Cardiac ventricle fibroblast (primary cell): ENCODE measurements around the gene ARVCF. TPM values are rescaled to one million over a fixed set of nuclear protein-coding genes. Genes with fewer than 3 reads are reported as not detected.

Experiments used
- total RNA-seq: library from RNA; depleted of rRNA; stranded (reverse); fragments of >200 nt; gene quantifications from 2 replicates; pipeline ENCODE4 v1.2.3, GENCODE V29; 2015

ARVCF gene
- total RNA-seq = 3.9 TPM in 2 replicates

GRCh38 chr22:20016734-20017621 is at the start of gene ARVCF:
TSS of gene ARVCF (minus strand) at chr22:20016823. CDS start at chr22:19990794, 26,029 bp downstream.

GRCh38 chr22:20020533-20021195 is 4.0 kb upstream of the ARVCF start, which contains the start of gene TANGO2:
TSS of gene TANGO2 (plus strand) at chr22:20021110. CDS start at chr22:20036799, 15,689 bp downstream.

GRCh38 chr22:19941365-19942082 is 75.1 kb downstream of the ARVCF start, which contains the start of the genes COMT and TXNRD2:
TSS of gene COMT (plus strand) at chr22:19941772. CDS start at chr22:19962527, 20,755 bp downstream.
TSS of gene TXNRD2 (minus strand) at chr22:19941818. CDS start at chr22:19941803, 15 bp downstream.

Other genes with a start within 250 kb of the ARVCF start
- gene GNB1L, start 161.9 kb downstream of the ARVCF start, total RNA-seq = 5.9 and 11.9 TPM in 2 replicates
- 11.2 and 12.8 TPM in 2 replicates for gene RTL10, start 161.9 kb downstream of the ARVCF start, total RNA-seq
- 304 and 317 TPM in 2 replicates for gene COMT, start 75.1 kb downstream of the ARVCF start, total RNA-seq
- 10.6 and 16.3 TPM in 2 replicates for gene TXNRD2, start 75.0 kb downstream of the ARVCF start, total RNA-seq
- gene TANGO2, start 4.3 kb upstream of the ARVCF start, total RNA-seq = 12.5 and 30.2 TPM in 2 replicates
- 16.2 and 16.5 TPM in 2 replicates for gene DGCR8, start 63.4 kb upstream of the ARVCF start, total RNA-seq
- gene RANBP1, start 99.3 kb upstream of the ARVCF start, total RNA-seq = 147 and 225 TPM in 2 replicates
- gene TRMT2A, start 100.4 kb upstream of the ARVCF start, total RNA-seq = 32.5 and 33.1 TPM in 2 replicates
- 16.2 and 18.7 TPM in 2 replicates for gene ZDHHC8, start 115.0 kb upstream of the ARVCF start, total RNA-seq
- 0.75 TPM in 1 of 2 replicates, not detected in the other for gene CCDC188, start 134.2 kb upstream of the ARVCF start, total RNA-seq